RCC 7860 (cell line): ENCODE results near the gene GCKR.

Experiments used
- DNase-seq: peaks from one replicate; pipeline ENCODE4 v3.0.0-alpha.2; 2015; ENCODE audit warnings: low spot score
- FAIRE-seq: peaks from 2 replicates; lab custom pipeline; 2012; peaks lifted over from hg19 to GRCh38; lab: Jason Lieb, UNC

The GCKR gene

GRCh38 chr2:27571197-27571596, 74.6 kb downstream of the GCKR start:
- FAIRE-seq (no peak), DNase-seq (no peak)

- FAIRE-seq, result no peak
These were observed 75.0 kb downstream of the GCKR start for GRCh38 chr2:27571681-27572080.

GRCh38 chr2:27572439-27572838, 75.8 kb downstream of the GCKR start:
- no peak for FAIRE-seq
- DNase-seq, result no peak

More at GRCh38 chr2:27571681-27572080, 75.0 kb downstream of the GCKR start:
- no peak for DNase-seq

GRCh38 chr2:27572998-27573429, 76.4 kb downstream of the GCKR start:
- FAIRE-seq, result no peak
- no peak for DNase-seq
